Measurements from ENCODE around the gene SEZ6L.

Gene SEZ6L

DNA sequence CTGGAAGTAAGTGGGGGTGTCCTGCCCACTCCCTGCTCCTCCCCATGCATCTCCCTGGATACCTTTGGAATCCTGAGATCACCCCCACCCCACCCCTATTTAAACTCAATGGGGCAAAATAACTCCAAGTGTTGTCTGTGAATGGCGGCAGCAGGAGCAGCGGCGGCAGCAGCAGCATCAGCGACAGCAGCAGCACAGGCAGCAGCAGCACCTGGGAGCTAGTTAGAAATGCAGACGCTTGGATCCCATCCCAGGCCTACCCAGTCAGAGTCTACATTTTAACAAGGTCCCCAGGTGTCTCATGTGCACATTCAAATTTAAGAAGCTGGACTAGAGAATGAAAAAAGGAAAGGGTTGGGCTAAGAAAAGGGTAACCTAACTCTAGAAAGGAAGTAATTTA, 82.6 kb downstream of the SEZ6L start:
- no peak for DNase-seq

DNA sequence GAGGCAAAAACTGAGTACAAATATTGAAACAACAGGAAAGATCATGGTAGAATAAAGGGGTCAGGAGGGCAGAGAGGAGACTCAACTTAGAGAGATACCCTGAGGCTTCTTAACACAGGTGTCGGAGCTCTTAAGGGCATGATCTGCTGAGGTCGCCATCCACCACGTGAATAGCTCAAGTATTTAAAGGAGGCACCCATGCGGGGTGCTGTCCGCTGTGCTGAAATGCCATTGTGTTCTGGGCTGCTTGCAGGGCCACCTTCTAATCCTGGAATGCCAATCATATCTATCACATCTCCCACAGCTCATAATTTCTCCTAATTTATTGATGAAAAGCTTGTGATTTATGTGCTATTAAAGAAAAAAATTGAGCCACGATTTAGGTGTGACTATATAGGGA, 90.2 kb downstream of the SEZ6L start:
- no peak for DNase-seq

DNA sequence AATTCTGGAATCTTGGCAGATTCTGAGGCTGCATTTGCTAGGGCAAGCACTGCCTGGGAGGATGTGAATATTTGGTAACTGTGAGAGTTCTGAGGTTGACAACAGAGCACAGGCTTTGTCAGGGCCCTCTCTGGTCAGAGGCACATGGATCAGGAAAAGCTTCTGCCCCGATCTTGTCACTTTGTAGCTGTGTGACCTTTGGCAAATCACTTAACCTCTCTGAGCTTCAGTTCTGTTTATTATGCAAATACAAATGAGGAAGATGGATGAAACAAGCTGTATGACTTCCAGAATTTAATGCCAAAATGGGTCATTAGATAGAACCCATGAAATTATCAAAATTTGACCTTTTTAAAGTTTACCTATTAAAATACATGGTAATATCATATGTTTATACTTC, 94.9 kb downstream of the SEZ6L start:
- no peak for DNase-seq

DNA sequence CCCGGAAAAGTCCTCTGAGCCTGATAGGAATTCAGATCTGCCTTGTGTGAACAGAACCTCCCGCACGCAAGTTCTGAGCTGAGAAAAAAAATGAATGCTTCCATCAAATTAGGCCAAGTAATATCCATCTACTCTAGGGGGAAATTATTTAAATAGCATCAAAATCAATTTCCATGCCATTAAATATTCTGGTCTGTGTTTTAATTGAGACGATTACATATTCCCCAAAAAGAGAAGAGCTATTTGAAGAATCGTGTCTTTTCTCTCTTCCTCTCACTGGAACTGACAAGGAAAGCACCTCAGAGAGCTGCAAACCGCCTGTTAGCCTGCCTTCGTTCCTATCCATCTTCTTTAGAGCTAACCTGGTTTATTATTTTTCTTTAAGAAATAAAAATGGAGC, 96.0 kb downstream of the SEZ6L start:
- DNase-seq: no peak

DNA sequence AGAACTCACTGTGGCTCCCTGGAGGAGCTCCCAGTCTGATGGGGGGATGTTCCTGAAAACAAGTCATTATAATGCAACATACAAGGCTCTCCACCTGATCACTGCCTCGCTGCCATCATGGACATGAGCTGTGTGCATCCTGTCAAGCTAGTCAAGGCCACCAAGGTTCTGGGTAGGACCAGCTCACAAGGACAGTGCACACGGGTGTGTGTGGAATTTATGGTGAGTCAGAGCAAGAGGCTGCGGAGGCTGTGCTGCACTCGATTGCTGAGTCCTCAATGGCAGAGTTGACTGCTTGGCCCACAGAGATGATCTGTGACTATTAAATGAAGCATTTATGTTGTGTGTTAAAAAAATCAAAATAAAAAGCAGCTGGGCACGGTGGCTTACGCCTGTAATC, 96.6 kb downstream of the SEZ6L start:
- no peak for DNase-seq

DNA sequence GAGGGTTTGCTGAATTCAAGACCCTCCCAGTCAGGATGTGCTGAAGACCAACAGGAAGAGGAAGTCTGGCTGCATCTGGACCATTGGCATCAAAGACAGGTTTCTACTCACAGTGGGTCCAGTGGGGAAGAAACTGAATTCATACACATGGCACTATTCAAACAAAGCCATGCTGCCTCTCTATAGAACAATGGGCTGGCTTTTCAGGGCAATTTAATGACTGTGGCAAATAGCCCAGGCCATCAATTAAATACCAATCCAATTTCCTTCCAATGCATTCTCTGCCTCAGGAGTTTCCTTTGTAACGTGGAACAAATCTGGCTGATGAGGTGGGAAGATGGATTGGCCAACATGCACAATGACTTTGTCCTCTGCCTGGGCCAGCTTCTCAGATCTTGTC, 98.6 kb downstream of the SEZ6L start:
- DNase-seq: no peak

DNA sequence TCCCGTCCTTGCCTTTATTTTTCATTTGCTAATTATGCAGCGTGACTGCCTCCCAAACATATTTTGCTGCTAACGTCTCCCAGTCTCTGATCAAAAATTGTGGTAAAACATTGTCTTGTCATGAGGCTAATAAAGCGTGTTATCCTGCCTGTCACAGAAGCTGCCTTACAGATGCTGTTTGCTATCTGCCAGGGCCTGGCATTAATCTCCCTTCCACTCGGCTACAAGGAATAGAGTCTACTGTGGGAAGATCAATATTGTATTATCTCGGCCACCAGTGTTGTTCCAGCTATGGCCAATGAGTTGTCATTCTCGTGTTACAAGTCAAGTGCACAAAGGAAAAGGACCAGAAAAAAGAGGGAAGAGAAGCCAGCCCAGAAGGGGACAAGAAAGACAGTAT, 100.3 kb downstream of the SEZ6L start:
- DNase-seq: no peak

DNA sequence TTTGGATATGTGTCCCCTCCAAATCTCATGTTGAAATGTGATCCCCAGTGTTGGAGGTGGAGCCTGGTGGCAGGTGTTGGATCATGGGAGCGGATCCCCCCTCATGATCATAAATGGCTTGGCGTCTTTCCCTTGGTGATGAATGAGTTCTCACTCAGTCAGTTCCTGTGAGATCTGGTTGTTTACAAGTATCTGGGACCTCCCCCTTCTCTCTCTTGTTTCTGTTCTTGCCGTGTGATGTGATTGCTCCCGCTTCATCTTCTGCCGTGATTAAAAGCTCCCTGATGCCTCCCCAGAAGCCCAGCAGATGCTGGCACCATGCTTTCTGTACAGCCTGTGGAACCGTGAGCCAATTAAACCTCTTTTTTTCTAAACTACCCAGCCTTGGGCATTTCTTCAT, 102.2 kb downstream of the SEZ6L start:
- DNase-seq: no peak

DNA sequence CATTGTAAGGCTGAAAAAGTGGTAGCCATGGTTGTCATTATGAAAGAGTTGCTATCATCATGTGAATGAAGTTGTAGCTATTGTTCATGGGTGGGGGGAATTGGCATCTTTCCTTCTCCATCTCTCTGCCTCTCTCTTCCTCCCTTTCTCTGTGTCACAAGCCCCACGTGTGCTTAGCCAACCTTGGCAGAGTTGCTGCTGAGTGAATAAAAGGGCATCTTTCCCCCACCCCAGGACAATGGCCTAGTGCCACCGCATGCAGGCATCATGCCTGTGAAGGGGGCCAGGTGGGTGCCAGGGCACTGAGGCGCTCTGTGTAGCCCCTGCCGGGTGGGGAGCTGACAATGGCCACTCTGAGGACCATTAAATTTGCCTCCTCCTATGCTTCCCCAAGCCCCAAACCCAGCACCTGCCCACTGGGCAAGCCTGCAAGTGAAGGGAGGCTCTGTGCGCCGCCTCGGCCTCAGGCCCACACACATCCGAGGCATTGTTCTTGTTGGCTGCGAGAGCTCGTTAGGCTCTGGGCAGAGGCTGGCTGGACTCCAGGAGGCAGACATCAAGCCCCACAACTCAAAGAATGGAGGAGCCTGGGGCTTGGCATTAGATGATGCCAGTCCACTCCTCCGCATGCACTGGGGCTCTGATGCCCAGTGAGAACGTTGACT, 103.9 kb downstream of the SEZ6L start:
- no peak for DNase-seq

DNA sequence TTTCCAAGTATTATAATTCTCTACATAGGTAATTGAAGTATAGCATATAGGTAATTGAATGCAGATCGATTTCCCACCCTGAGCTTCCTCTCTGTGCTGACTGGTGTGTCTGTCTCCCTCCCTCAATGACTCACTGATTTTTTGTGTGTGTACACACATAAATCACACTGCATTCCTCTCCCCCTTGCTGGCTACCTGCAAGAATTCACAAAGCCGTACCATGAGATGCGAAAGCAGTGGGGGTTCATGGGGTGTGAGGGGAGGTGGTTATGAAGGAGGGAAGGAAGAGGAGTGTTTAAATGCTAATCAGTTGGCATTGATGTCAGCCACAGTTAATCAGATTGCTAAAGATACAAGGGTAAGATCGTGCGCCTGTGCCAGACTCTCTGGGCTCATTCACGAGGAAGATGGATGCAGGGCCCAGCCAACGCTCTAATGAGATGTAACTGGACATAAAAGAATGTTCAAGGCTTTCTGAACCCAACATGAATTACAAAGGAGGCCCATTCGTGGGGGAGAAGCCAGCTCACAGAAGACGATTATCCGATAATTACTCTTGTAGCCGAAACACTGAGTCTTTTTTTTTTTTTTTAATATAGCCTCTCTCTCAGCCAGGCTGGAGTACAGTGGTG, 107.4 kb downstream of the SEZ6L start:
- no peak for DNase-seq

DNA sequence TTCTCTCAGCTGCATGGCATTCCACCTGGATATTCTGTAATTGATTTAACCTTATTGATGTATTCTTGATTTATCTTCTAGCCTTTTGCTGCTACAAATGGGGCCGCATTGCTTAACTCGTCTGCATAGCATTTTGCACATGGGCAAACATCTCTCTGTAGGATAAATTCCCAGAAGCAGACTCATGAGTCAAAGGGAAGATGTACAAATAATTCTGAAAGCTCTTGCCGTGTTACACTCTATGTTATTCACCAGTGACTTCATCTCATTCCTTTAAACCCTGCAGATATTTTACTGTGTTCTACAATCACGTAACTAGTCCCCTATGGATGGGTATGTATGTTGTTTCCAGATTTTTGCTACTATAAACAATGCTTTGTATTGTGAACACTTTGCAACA, 112.7 kb downstream of the SEZ6L start:
- no peak for DNase-seq

DNA sequence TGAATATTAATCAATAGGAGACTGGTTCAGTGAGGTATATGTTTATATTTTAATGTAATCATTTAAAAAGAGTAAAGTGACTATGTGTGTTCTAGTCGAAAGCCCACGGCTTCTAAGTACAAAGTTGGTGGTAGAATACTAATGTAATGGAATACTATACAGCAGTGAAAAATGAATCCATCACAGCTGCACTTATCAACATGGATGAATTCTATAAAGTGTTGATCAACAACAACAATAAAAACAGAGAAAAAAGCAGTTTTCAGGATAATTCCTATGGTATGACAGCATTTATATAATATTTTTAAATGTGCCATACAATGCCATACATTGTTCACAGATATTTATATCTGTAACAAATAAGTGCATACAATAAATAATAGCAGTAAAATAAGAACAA, 114.1 kb downstream of the SEZ6L start:
- DNase-seq: no peak

DNA sequence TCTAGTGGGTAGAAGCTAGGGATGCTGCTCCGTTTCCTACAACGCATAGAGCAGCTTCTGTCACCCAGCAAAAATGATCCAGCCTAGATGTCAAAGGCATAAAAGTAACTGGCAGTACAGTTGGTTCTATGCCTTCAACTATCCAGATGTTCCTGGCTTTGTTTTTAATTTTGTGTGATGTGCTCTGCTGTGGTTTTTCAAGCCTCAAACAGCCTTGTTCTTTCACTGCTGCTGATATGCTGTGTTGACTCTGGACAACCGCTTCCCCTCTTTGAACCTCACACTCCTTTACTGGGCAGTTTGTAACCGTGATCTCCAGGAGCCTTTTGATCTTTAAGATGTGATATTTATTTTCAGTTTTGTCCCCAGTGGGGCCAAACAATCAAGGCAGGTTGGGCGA, 116.4 kb downstream of the SEZ6L start:
- DNase-seq: no peak

DNA sequence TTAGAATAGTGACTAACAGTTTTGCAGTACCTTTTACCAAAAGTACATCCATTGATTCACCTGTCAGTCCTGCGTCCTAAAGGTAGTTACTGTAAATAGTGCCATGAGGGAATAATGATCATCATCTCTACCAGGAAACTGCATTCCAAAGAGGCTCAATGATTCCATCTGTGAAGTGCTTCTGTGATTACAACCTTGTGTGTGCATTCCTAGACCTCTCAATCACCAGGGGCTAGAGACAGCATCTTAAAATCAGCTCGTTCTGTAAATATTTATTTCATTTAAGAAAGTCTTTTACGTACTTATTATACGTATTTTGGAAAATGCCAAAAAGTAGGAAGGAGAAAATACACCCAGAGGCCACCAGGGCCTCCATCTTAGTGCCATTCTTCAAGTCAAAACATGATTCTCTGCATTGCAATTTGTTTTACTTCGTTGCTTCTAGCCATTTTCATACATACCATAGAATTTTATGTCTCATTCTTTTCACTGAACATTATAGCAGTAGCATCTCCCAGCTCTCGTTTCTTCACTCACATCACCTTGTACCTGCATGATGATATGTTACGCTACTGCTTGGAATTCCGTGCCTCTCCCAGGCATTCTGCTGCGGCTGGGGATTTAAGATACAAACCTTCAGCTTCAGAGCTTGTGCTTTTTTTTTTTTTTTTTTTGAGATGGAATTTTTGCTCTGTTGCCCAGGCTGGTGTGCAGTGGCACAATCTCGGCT, 117.0 kb downstream of the SEZ6L start:
- DNase-seq: no peak

DNA sequence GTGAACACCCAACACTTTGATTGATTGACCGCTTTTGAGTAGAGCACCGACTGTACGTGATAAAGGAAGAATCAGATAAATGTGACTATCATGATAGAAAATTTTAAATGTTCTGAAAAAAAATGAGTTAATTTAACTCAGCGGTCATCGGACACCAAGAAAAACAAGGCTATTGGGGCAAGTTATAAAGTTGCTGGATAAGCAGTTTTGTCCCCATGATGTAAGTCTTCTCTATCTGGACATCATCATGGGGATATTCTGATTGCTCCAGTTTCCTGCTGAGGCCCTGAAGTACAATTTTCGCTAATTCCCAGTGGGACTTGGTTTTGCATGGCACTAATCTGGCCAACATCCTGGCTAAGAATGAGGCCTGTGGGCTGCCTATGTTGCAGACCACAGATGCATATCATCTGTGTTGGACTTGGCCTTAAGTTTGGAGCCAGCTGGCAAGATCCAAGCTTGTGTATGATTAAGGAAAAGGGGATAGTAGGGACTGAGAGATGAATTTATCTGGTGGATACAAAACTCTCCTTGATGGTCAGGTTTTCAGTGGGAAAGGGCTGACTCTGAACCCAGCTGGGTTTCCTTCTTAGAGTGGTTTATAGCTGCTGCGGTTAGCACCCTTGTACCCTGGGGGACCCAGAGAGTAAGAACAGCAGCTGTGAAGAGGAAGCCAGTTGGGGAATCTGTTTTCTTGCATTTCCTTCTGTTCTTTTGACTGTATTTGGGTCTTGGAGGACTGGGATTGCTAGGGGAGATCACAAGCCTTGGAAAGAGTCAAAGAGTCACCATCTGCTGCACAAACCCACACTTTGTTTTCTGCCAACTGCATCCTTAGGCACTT, 118.3 kb downstream of the SEZ6L start:
- no peak for DNase-seq

DNA sequence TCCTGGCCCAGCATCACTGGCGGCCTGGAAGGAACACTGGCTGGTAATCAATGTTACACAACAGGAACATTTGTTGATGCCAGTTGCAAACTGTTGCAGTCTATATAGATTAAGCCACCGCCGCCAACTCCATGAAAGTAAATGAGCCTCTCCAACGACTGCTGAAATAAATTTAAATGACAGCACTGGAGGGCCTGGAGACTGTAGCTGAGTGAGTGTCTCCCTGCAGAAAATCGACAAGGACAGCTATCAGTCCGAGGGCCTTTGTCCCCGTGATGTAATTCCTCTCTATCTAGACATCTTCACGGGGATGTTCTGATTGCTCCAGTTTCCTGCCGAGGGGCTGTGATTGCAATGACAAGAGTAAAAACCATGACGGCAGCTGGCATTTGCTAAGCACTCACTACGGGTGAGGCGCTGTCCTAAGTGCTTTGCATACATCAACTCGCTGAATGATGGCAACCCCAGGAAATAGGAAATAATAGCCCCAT, 120.4 kb downstream of the SEZ6L start:
- DNase-seq: no peak

DNA sequence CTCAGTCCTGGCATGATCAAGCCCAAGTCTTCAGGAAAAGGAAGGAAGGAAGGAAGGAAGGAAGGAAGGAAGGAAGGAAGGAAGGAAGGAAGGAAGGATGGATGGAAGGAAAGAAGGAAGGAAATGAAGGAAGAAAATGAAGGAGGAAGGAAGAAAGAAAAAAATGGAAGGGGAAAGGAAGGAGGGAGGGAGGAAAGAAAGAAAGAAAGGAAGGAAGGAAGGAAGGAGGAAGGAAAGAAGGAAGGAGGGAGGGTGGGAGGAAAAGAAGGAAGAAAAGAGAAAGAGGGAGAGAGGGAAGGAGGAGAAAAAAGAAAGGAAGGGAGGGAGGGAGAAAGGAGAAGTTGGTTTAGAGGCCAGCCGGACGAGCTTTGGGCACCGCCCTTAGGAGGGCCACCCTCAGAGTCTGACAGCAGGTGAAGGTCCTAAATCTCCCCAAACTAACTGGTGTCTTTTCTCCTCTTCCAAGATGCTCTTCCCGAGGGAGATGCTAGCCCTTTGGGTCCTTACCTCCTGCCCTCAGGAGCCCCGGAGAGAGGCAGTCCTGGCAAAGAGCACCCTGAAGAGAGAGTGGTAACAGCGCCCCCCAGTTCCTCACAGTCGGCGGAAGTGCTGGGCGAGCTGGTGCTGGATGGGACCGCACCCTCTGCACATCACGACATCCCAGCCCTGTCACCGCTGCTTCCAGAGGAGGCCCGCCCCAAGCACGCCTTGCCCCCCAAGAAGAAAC, 122.8 kb downstream of the SEZ6L start:
- no peak for DNase-seq

DNA sequence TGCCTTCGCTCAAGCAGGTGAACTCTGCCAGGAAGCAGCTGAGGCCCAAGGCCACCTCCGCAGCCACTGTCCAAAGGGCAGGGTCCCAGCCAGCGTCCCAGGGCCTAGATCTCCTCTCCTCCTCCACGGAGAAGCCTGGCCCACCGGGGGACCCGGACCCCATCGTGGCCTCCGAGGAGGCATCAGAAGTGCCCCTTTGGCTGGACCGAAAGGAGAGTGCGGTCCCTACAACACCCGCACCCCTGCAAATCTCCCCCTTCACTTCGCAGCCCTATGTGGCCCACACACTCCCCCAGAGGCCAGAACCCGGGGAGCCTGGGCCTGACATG, 123.4 kb downstream of the SEZ6L start:
- DNase-seq: no peak

DNA sequence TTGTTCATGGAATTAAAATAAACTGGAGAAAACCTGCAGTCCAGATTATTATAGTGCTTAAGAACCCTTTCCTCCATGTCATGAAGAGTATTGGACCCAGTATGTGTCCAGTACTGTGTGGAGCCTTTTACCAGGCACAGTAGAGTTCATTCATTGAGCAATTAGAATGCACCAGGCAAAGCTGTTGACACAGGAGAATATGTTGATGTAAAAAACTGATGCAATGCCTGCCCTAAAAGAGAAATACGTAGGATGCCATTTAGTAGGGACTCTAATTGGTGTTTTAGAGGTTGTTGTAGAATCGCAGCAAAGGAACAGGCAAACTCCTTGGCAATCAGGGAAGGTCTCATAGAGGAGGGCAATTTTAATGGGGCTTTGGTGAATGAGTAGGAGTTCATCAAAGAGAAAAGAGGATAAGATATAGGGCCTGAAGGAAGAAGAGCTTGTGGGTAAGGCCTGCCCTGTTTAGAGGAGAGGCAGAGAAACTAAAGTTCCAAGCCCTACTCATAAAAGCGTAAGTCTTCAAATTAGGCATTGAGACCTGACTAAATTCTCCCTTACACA, 126.4 kb downstream of the SEZ6L start:
- DNase-seq: no peak

DNA sequence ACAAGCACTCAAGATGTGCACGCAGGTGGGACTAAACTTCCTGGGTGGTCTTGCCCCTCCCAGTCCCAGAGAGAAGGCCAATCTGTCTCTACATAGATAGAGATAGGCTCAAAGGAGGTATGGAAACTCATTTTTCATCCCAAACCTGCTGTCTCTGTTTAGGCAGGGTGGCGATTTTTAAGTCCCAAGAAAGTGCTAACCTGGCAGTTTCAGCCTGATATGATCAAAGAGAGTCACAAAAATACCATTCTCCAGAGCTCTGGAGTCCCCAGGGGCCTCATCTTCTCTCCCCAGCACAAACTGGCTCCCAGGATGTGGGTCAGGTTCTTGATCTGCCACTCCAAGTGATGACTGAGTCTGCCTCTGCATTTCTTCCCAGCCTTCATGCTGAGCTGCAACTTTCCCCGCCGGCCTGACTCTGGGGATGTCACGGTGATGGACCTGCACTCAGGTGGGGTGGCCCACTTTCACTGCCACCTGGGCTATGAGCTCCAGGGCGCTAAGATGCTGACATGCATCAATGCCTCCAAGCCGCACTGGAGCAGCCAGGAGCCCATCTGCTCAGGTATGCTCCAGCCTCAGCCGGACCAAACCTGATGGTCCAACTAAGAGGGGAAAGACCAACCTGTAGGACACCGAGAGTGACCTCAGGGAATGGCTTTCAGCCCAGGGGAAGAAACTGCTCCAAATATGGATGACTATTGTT, 129.5 kb downstream of the SEZ6L start:
- DNase-seq: no peak

DNA sequence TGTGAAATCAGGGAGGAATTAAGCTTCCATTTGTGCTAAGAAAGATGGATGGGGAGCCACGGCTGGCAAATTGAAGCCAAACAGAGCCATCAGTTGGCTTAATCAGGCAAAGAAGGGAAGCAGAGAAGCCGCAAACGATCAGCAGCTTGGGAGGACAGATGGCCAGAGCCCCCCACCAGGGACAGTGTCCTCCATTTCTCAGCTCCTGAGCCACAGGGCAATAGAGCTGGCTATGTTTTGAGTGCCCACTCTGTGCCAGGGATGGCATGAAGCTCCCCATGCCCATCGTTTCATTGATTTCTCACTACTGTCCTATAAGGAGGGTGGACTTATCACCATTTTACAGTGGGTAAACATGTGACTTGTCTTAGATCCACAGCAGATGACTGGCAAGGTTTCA, 133.5 kb downstream of the SEZ6L start:
- DNase-seq: no peak

DNA sequence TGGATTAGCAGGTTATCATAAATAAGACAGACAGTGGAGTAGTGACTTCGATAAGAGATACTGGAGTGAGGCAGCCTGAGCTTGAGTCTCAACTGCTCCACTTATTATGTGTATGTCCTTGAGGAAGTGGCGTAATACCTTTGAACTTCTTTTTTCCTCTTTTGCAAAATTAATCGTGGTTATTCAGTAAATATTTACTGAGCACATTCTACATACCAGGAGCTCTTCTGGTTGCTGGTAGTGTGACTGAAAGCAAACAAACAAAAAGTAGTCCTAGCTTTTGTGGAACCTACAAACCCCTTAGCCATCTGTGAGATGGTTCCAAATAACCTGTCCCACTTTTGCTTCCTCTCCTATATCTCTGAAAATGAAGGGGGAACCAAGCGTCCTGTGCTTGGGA, 134.2 kb downstream of the SEZ6L start:
- DNase-seq: no peak

Measured in T1000 (cell line).